HepG2 (cell line): ENCODE measurements around the gene CBL. TPM values are rescaled to one million over a fixed set of nuclear protein-coding genes. Genes with fewer than 3 reads are reported as not detected.

ENCODE experiments used
- ATAC-seq: fragments of 200-7000 bp; cut with Tn5 transposase; 3 replicates; pipeline ENCODE4 v1.9.1; 2020; ENCODE audit warnings: mild to moderate bottlenecking, moderate library complexity
- BruUV-seq: library from RNA; stranded (reverse); fragments of 400-500 nt; replicated peaks from 2 replicates; lab custom pipeline; 2021; lab: Mats Ljungman, UMichigan
- CTCF ChIA-PET: fragments of 300-600 bp; formaldehyde crosslinking; extraction: SDS; loops from one replicate; lab custom pipeline; 2021; ENCODE audit warnings: low total read pairs, inconsistent platforms, low intra/inter-chr PET ratio; lab: Yijun Ruan, JAX
- POLR2A ChIA-PET: fragments of 350-600 bp; sonication (Branson Sonifier 250); formaldehyde crosslinking; loops from one replicate; lab custom pipeline; 2020; ENCODE audit warnings: antibody characterized with exemption, inconsistent platforms; lab: Yijun Ruan, JAX
- DNase-seq: peaks from one replicate; pipeline ENCODE4 v3.0.0-alpha.2; 2015; ENCODE audit warnings: low spot score
- FAIRE-seq: peaks from 3 replicates; lab custom pipeline; 2011; peaks lifted over from hg19 to GRCh38; lab: Jason Lieb, UNC
- H2AFZ ChIP-seq: one replicate; pipeline ENCODE4 v1.6.1; 2011; ENCODE audit warnings: low read length, inconsistent platforms
- H3K27ac ChIP-seq: fragments of 300-600 bp; 3 replicates; pipeline ENCODE4 v1.8.0; 2011; ENCODE audit warnings: mixed run types, mild to moderate bottlenecking, mixed read lengths, low read length, inconsistent platforms; ENCODE audit not compliant: insufficient read depth; ENCODE audit errors: extremely low read length
- H3K27me3 ChIP-seq, 2 experiments: fragments of 200-600 bp in 1 of 2; 2 replicates in 1 of 2; 3 replicates in 1 of 2; pipeline versions ENCODE4 v1.6.0 to v1.8.0; 2011; ENCODE audit warnings: low read length in 2 of 2, mild to moderate bottlenecking in 2 of 2, moderate library complexity in 2 of 2, inconsistent platforms in 1 of 2; ENCODE audit not compliant: insufficient read depth in 2 of 2, control insufficient read depth in 1 of 2
- H3K36me3 ChIP-seq, 2 experiments: fragments of 200-600 bp in 1 of 2; replicated peaks in 1 of 2; 2 replicates in 1 of 2; 3 replicates in 1 of 2; pipeline versions ENCODE4 v1.5.1 to v1.8.0; 2011; ENCODE audit warnings: low read length in 2 of 2, inconsistent platforms in 1 of 2; ENCODE audit not compliant: insufficient read depth in 2 of 2, control insufficient read depth in 1 of 2
- H3K4me1 ChIP-seq: 2 replicates; pipeline ENCODE4 v1.5.1; 2012; ENCODE audit warnings: low read length, inconsistent platforms; ENCODE audit not compliant: insufficient read depth
- H3K4me2 ChIP-seq: 2 replicates; pipeline ENCODE4 v1.6.0; 2011; ENCODE audit warnings: low read depth, low read length, inconsistent platforms
- H3K4me3 ChIP-seq, 3 experiments: fragments of 200-600 bp in 1 of 3; sonication (generic), shearing (Covaris generic) in 1 of 3; replicated peaks in 1 of 3; 2 replicates each; pipeline ENCODE4 v1.5.1; 2011 to 2016; ENCODE audit warnings: low read length in 3 of 3, inconsistent platforms in 2 of 3, low read depth in 2 of 3, mild to moderate bottlenecking in 2 of 3, control low read depth in 1 of 3, mixed read lengths in 1 of 3; ENCODE audit not compliant: insufficient read depth in 1 of 3
- H3K79me2 ChIP-seq: one replicate; pipeline ENCODE4 v1.6.1; 2011; ENCODE audit warnings: low read length, inconsistent platforms; ENCODE audit not compliant: insufficient read depth
- H3K9ac ChIP-seq: 2 replicates; pipeline ENCODE4 v1.6.0; 2011; ENCODE audit warnings: mild to moderate bottlenecking, low read depth, low read length, inconsistent platforms; ENCODE audit not compliant: insufficient read depth
- H3K9me3 ChIP-seq: 2 replicates; pipeline ENCODE4 v1.5.1; 2012; ENCODE audit warnings: mild to moderate bottlenecking, low read length
- H4K20me1 ChIP-seq: 2 replicates; pipeline ENCODE4 v1.6.0; 2011; ENCODE audit warnings: inconsistent platforms, mild to moderate bottlenecking, low read length, moderate library complexity; ENCODE audit not compliant: insufficient read depth
- CTCF ChIP-seq: sonication (generic); formaldehyde crosslinking; IDR thresholded peaks from 2 replicates; pipeline ENCODE4 v1.5.0; 2020; ENCODE audit warnings: mild to moderate bottlenecking, missing genetic modification reagents, moderate library complexity
- FOXA1 ChIP-seq, 2 experiments: fragments of 450-650 bp in 1 of 2; sonication (generic) in 1 of 2; formaldehyde crosslinking in 1 of 2; IDR thresholded peaks; 2 replicates each; pipeline versions ENCODE4 v1.4.0 to v1.6.1; 2016 to 2020; ENCODE audit warnings: missing genetic modification reagents in 1 of 2
- HHEX ChIP-seq: IDR thresholded peaks from 2 replicates; pipeline ENCODE4 v1.6.1; 2016; ENCODE audit warnings: control low read depth
- REST ChIP-seq, 2 experiments: IDR thresholded peaks; 2 replicates each; pipeline ENCODE4 v1.6.1; 2011 to 2012; ENCODE audit warnings: low read length in 2 of 2, borderline replicate concordance in 1 of 2, low read depth in 1 of 2, mild to moderate bottlenecking in 1 of 2, moderate library complexity in 1 of 2
- ZNF841 ChIP-seq: sonication (generic); formaldehyde crosslinking; IDR thresholded peaks from 2 replicates; pipeline ENCODE4 v1.8.1; 2023; ENCODE audit warnings: missing genetic modification reagents, borderline replicate concordance
- ZSCAN25 ChIP-seq: sonication (generic); formaldehyde crosslinking; IDR thresholded peaks from 2 replicates; pipeline ENCODE4 v1.8.0; 2022; ENCODE audit warnings: mild to moderate bottlenecking, missing genetic modification reagents
- WGBS: methylation state at CpG from one replicate; pipeline ENCODE4 v1.1.6; 2017; ENCODE audit warnings: low lambda C conversion rate; 5-methylcytosine and 5-hydroxymethylcytosine counted together
- in situ Hi-C: cut with HindIII; loops from 2 replicates; pipeline ENCODE4 v1.10.0; 2017; ENCODE audit warnings: low pct_unique_long_range_greater_than_20kb; ENCODE audit not compliant: extremely low pct_ligation_motif_present
- intact Hi-C: fragments of 100-400 bp; cut with micrococcal nuclease; formaldehyde crosslinking; loops from one replicate; pipeline ENCODE4 v1.10.0; 2022; ENCODE audit not compliant: unreplicated experiment
- polyA plus RNA-seq, 8 experiments: library from polyadenylated mRNA; depleted of rRNA in 3 of 8; stranded (reverse) in 7 of 8; unstranded in 1 of 8; fragments of >200 nt; fragmentation: Illumina TruSeq in 4 of 8; extraction: Trizol in 4 of 8; gene quantifications; 2 replicates each; pipeline versions ENCODE4 v1.2.1 to v1.2.3, GENCODE V29; 2011 to 2016; ENCODE audit warnings: low read depth in 4 of 8, missing spikeins in 1 of 8, mixed read lengths in 1 of 8; ENCODE audit not compliant: insufficient read depth in 1 of 8
- total RNA-seq, 5 experiments: library from RNA; depleted of rRNA; stranded (reverse); fragments of >200 nt; fragmentation: Illumina TruSeq; extraction: Trizol; gene quantifications; 2 replicates each; pipeline ENCODE4 v1.2.3, GENCODE V29; 2016; ENCODE audit warnings: low read depth in 1 of 5

The CBL gene
- total and polyA plus RNA-seq, 2 of the 13 experiments (the other 11 are each of a cell fraction or from before 2014, with no cell fraction given) = 6.6 to 7.4 TPM

GRCh38 chr11:119157063-119157462 is 49.1 kb upstream of the CBL start:
- peaks cover 20 to 70% of the 10 kb centered on the region in 2 experiments for H3K27me3 ChIP-seq
- no peak overlapping the region for H3K9ac ChIP-seq
- H3K9me3 ChIP-seq = no peaks in the 10 kb centered on the region
- no peaks in the 10 kb centered on the region for H3K36me3 ChIP-seq
- no peaks in the 10 kb centered on the region for H4K20me1 ChIP-seq
- WGBS = 50% methylated on average over 1 of the region's 3 CpGs
- H2AFZ ChIP-seq = no peak overlapping the region
- 0 out of 2 replicates have a peak, but pooled peaks cover 4% of the 10 kb centered on the region for H3K4me1 ChIP-seq
- ATAC-seq (peak; percentile 14; the same call in 1 of the 3 replicates), FAIRE-seq (no peak), DNase-seq (peak; percentile 33)
- ChIA-PET POLR2A (interaction anchor here (1.6 to 2.0 kb wide), 2 partner anchors 36 to 62 kb away, joined by 5 to 6 read pairs; partner anchors contain the start of gene HINFP), CTCF (interaction anchor here (1.8 kb wide), 1 partner anchor 61 kb away, joined by 3 read pairs; a partner anchor contains a TSS)
- in situ Hi-C loops (no loop called here), intact Hi-C loops (loop anchor here (2.0 kb wide), 1 partner anchor 54 kb away; no protein-coding TSS in a partner anchor)
- H3K27ac ChIP-seq = no peak overlapping the region
- H3K79me2 ChIP-seq = no peaks in the 10 kb centered on the region
- no TSS peak for BruUV-seq
- H3K4me2 ChIP-seq = no peak overlapping the region
- H3K4me3 ChIP-seq = no peak overlapping the region
- TF ChIP-seq FOXA1 (IDR thresholded peaks at IDR 0.05) (no peak), FOXA1 (CRISPR knock-in tag; IDR thresholded peaks at IDR 0.05) (0 out of 2 replicates have a peak, but pooled peaks have one; percentile 42), HHEX (CRISPR knock-in tag) (no peak), CTCF (no peak), ZSCAN25 (0 out of 2 replicates have a peak, but pooled peaks have one; percentile 47), ZNF841 (CRISPR knock-in tag) (no peak), REST (IDR thresholded peaks at IDR 0.05; ENCODE audit: borderline replicate concordance in 1 of 2, low read depth in 1 of 2, low read length in 2 of 2) (peak in 1 of 2 experiments; percentile 38; a peak in 1 of 4 replicates)
